OCI-LY1 (cell line): Measurements from ENCODE around the gene SLC6A7.

Source experiments
- CTCF ChIP-seq: fragments of 200-600 bp; sonication (generic), shearing (Covaris generic); IDR thresholded peaks from 2 replicates; pipeline ENCODE4 v1.5.1; 2017; ENCODE audit warnings: mild to moderate bottlenecking, antibody characterized with exemption, low read length, moderate library complexity, mixed read lengths
- EZH2 ChIP-seq: fragments of 200-600 bp; sonication (generic), shearing (Covaris generic); IDR thresholded peaks from 2 replicates; pipeline ENCODE4 v1.8.0; 2017; ENCODE audit warnings: borderline replicate concordance, mixed run types, mild to moderate bottlenecking, antibody characterized with exemption, low read length, moderate library complexity, mixed read lengths

DNA sequence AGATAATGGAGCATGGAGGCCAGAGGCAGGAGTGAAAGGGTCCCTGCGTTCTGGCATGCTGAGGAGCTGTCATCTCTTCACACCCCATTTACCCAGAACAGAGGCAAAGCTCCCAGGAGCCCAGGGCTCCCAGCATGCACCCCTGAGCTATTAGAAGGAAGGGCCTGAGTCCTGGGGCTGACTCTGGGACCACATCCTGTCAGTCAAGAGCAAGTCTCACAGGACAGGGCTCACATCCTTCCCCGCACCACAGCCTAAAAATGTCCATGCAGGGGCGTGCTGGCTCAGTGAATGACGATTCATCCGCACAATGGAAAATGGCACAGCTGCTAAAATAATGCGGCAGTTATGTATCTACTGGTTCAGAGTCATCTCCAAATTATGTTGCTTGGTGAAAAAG, 68.3 kb downstream of the SLC6A7 start:
- TF ChIP-seq CTCF (no peak), EZH2 (no peak)
